ENCODE results near the gene PGLYRP3.

The PGLYRP3 gene

DNA sequence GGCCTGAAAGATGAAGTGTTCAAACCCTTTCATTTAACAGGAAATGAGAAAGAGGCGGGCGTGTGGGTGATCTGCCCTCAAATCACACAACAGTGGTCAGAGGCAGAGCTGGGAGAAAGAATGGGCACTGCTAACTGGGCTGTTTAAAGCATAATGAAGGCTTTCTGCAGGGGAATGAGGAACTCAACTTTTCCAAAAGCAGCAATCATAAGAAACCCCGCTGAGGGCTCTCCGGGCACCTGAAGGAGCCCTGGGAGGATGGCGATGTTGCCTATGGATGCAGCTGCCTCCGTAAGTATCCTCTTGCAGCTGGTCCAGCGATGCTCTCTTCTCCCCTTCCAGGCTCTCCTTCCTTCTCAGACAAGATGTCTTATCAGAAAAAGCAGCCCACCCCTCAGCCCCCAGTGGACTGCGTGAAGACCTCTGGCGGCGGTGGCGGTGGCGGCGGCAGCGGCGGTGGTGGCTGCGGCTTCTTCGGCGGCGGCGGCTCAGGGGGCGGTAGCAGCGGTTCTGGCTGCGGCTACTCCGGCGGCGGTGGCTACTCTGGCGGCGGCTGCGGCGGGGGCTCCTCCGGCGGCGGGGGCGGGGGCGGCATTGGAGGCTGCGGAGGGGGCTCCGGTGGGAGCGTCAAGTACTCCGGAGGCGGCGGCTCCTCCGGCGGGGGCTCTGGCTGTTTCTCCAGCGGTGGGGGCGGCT is 52.0 kb downstream of the PGLYRP3 start:
- DNase-seq (ENCODE audit: low read depth in 2 of 2) = no peak

DNA sequence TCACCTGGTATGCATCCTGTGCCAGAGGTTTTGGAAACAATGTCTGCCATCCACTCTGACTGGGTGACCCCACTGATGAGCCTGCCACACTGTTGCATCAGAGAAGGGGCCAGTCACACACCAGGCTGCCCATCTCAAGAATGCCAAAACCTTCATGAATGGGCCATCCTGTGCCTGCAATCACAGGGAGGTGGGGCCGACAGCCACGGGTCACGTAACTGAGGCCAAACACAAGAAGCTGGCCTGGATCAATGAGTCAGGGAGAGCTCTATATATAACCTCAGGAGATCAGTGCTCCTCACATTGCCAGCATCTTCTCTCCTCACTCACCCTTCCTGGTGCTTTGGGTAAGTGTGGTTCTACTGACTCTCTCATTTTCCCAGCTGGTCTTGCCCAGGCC is 53.4 kb downstream of the PGLYRP3 start, which contains the start of gene LORICRIN:
Gene LORICRIN, plus strand, starts transcription at position 301 of the 400 bp plus-strand sequence. CDS start 1,263 bp downstream, outside the sequence.
- no peak for DNase-seq (ENCODE audit: low read depth in 2 of 2)

DNA sequence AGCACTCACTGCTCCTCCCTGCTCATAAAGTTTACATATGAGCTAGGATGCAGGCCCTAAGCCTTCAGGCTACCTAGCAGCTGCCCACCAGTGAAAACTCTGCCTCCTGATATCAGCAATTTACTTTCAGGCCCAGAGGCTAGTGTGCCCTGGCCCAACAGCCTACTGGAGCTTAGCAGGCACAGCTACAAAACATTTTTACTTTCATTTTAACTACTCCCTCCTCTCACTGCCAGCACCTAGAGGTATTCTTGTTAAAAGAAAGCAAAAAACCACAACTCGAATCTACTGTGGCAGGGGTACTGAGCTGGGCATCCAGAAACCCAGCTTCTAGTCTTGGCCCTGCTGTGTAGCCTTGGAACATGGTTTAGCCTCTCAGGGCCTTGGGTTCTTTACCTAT is 59.1 kb downstream of the PGLYRP3 start:
- no peak for DNase-seq (ENCODE audit: low read depth in 2 of 2)

DNA sequence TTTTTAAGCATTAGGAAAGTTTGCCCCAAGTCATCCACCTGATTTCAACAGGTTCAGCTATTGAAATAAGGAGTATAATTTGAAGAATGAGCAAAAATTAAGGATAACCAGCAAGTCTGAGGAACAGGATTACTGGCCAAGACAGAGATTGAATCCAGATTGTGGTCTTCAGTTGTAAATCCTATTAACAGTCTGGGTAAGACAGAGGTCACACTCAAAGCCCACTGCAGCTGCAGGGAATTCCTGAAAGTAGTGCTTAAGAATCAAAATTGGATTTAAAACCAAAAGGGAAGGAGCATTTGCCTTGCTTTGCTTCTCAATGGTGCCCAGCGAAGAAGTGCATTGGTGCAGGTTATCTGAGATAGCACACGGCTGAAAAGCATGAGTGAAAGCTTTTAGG is 59.7 kb downstream of the PGLYRP3 start:
- no peak for DNase-seq (ENCODE audit: low read depth in 2 of 2)

DNA sequence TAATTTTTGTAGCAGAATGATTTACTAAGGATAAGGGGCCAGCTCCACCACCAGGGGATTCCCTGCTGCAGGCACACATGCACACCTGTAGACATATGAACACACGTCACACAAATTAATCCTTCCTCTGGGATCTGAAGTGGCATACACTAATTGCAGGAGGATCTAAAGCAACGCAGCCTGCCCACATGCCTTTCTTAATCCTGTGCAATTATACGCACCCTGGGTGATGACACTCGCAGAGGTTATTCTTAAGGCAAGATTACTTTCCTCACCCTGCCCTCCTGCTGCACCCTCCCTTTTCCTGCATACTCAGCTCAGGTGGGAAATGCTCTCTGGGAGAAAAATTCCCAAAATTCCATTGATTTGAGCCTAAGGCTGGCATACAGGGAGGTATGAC is 60.8 kb downstream of the PGLYRP3 start:
- no peak for DNase-seq (ENCODE audit: low read depth in 2 of 2)

DNA sequence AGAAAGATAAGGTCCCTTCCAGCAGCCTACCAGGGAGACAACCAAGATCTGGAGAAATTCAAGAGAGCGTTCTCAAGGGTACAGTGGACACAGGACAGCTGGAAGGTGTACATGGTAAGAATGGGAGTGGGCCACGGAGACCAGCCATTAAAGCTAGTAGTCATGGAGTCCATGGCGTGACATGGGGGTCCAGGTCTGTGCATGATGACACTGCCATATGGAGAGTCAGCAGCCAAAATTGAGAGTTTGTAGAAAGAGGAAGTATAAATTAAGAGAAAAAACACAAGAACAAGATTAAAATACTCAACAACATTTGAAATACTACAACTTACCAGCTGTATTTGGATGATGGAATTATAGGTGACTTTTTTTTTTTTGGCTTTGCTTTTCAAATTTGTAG is 61.2 kb downstream of the PGLYRP3 start:
- DNase-seq (ENCODE audit: low read depth in 2 of 2) = no peak

DNA sequence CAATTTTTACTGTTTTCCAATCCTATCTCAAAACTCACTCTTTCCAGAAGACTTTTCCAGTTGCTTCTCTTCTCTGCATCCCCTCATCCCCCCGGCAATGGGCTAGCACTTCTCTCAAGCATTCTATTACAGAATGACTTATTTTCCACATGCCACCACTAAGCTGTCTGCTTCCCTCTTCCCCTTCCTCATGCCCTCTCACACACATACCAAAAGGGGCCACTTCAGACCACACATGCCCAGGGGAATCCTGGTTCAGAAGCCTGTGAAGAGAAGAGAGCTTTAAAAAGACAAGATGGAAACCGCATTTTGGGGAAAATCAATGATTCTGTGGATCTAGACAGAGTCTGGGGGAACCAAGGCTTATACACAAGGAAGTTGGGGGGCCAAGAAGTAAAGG is 61.7 kb downstream of the PGLYRP3 start:
- DNase-seq (ENCODE audit: low read depth in 2 of 2) = no peak

DNA sequence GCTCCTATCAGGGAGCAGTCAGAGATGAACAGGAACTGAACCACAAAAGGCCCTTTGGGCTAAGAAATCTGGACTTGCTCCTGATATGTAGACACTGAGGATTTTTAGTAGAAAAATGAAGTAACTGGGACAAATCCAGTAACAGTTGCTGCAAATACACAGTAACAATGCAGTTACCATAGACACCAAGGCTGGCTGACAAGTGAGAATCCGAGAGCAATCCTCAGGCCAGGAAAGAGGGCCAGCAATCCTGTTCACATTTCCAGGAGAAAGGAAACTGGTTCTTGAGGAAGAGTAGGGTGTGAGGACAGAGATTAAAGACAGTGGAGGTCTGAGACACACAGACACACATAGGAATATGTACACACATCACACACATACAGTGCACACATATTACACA is 62.6 kb downstream of the PGLYRP3 start:
- DNase-seq (ENCODE audit: low read depth in 2 of 2) = no peak

DNA sequence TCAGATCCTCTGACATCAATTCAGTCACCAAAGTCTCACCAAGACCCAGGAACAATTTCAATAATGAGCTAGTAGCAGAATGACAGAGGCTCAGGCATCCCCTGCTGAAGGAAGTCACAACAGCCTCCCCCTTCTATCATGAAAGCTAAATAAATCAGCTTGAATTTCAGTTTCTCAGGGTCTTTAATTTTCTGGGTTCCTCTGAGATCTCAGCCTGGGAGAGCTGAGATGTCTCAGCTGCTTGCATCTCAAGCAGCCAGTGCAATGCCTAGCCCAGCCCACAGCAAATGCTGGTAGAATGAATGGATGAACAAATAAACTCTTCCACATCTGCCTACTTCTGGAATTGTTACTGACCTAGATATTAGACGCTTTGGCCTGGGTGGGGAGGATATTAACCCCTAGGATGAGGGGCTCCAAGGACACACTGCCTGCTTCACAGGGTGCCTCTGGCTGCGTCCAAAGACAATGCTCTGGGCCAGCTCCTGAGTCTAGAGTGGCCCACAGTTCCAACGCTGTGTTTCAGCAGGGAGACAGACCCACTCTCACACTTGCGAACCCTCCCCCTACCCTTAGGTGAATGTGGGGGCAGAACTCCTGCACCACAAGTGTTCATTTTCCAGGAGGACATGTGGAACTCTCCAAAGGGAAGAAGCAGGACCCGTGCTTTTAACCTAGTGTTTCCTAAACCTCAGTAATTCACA is 64.4 kb downstream of the PGLYRP3 start:
- no peak for DNase-seq (ENCODE audit: low read depth in 2 of 2)
